ENCODE measurements around the gene ITPR1.
A peak's percentile ranks its signal among the peaks of the same experiment; 100 is the strongest.
"Not testable (repeated sequence)": the region's sequence is repeated elsewhere in the genome, so short reads cannot be mapped to it uniquely, and the experiment has no call there.

Gene ITPR1

DNA sequence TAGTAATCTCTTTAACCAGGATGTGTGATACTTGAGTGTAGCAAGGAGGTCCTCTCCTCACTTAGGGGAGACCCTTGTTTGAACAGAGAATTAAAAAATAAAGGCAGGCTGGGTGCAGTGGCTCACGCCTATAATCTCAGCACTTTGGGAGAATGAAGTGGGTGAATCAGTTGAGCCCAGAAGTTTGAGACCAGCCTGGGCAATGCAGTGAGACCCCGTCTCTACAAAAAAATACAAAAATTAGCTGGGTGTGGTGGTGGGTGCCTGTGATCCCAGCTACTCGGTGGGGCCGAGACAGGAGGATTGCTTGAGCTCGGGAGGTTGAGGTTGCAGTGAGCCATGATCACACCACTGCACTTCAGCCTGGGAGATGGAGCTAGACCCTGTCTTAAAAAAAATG is 105.1 kb downstream of the ITPR1 start:
- intact Hi-C loops (cut with micrococcal nuclease): not testable (repeated sequence)

DNA sequence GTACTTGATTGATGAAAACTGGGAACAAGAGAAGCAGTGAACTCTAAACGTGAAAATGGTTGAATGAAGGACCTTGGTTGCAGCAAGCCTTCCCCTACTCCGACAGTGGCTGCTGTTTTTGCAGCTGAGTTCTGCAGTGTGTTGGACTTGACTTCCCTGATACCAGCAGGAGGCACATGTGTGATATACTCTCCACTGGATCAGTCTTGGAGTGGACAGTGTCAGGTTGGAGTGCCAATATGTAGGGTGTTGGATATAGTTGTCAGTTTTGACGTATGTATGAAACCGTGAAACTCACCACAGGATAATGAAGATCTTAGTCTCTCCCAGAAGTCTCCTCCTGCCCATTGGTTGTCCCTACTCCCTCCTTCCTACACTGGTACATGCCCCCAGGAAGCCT is 106.5 kb downstream of the ITPR1 start:
- Mint-ChIP-seq H3K27me3 (no peaks in the 10 kb centered on the region), H3K9me3 (no peaks in the 10 kb centered on the region), H3K4me1 (ENCODE audit: low read depth) (peaks cover 27% of the 10 kb centered on the region), H3K27ac (peak overlapping the region; percentile 1), H3K36me3 (ENCODE audit: low read depth) (no peaks in the 10 kb centered on the region), H3K4me3 (no peak overlapping the region)
- intact Hi-C loops (cut with micrococcal nuclease): no loop called here

More for the DNA sequence above, 105.1 kb downstream of the ITPR1 start:
- not testable (repeated sequence) for H3K27ac Mint-ChIP-seq; H3K27me3 Mint-ChIP-seq; H3K4me3 Mint-ChIP-seq; H3K9me3 Mint-ChIP-seq; H3K36me3 Mint-ChIP-seq (ENCODE audit: low read depth)
- peaks cover 16% of the 10 kb centered on the region for H3K4me1 Mint-ChIP-seq (ENCODE audit: low read depth)

DNA sequence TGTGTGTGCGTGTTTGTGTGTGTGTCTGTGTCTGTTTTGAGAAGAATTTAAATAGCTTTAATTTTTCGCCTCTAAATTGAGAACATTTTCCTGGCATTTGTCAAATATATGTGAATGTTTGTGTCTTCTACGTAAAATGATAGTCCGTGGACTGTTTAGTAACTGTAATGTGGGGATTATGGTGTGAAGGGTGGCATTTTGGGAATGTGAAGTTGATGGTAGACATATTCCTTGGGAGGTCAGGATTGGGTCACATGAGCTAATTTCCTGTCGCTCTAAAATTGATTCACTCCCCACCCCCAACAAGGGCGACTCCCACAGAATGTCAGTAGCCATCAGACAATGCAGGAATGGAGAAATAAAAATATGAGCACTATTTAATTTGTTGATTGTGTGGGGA is 107.3 kb downstream of the ITPR1 start:
- H3K36me3 Mint-ChIP-seq (ENCODE audit: low read depth): no peaks in the 10 kb centered on the region

DNA sequence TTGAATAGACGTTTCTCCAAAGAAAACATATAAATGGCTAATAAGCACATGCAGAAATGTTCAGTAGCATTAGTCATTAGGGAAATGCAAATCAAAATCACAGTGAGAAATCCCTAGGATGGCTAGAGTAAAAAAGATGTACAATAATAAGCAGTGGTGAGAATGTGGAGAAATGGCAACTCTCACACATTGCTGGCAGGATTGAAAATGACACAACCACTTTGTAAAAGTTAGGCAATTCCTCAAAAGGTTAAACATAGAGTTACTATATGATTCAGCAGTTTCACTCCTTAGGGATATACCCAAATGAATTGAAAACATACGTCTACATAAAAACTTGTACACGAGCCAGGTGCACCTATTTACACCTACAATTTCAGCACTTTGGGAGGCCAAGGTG is 108.7 kb downstream of the ITPR1 start:
- H3K36me3 Mint-ChIP-seq (ENCODE audit: low read depth): no peaks in the 10 kb centered on the region
- H3K4me3 Mint-ChIP-seq: no peak overlapping the region
- no peaks in the 10 kb centered on the region for H3K9me3 Mint-ChIP-seq
- H3K4me1 Mint-ChIP-seq (ENCODE audit: low read depth): peaks cover 27% of the 10 kb centered on the region
- H3K27me3 Mint-ChIP-seq: no peaks in the 10 kb centered on the region
- intact Hi-C loops (cut with micrococcal nuclease): no loop called here
- no peak overlapping the region for H3K27ac Mint-ChIP-seq

More for the DNA sequence above, 107.3 kb downstream of the ITPR1 start:
- Mint-ChIP-seq H3K27ac (peak overlapping the region; percentile 1), H3K27me3 (no peaks in the 10 kb centered on the region), H3K9me3 (no peaks in the 10 kb centered on the region), H3K4me1 (ENCODE audit: low read depth) (peaks cover 27% of the 10 kb centered on the region), H3K4me3 (no peak overlapping the region)
- intact Hi-C loops (cut with micrococcal nuclease): no loop called here

DNA sequence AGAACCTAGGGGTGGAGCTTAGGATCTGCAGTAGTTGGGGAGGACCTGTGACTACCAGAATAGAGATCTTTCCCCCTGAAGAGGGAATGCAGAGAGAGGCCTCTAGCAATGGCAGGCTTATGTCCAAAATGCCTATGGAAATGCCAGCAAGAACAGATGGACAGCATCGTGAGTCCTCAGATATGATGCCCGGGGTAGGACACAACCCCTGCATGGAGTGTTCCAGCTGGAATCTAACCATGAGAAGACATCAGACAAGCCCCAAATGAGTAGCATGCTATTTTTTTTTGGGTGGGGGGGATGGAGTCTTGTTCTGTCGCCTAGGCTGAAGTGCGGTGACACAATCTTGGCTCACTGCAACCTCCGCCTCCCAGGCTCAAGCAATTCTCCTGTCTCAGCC is 111.5 kb downstream of the ITPR1 start:
- Mint-ChIP-seq H3K4me3 (no peak overlapping the region), H3K4me1 (ENCODE audit: low read depth) (peaks cover 27% of the 10 kb centered on the region), H3K27me3 (no peaks in the 10 kb centered on the region), H3K36me3 (ENCODE audit: low read depth) (no peaks in the 10 kb centered on the region), H3K9me3 (no peaks in the 10 kb centered on the region), H3K27ac (no peak overlapping the region)
- intact Hi-C loops (cut with micrococcal nuclease): no loop called here

DNA sequence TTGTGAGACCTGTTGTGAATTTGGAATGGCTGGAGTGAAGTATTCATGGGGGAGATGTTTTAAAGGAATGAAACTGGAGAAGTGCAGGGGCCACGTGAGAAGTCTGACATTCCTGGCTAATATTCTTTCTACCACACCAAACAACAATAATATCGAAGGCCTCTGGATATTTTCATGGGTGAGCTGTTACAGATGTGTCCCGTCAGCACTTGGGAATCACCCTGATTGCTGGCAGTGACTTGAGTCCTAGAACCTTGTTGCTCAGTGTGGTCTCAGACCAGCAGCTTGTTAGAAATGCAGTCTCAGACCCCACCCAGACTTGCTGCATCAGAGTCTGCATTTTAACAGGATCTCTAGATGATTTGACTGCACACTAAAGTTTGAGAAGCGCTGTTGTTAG is 113.8 kb downstream of the ITPR1 start:
- intact Hi-C loops (cut with micrococcal nuclease): no loop called here
- Mint-ChIP-seq H3K27ac (no peak overlapping the region), H3K4me1 (ENCODE audit: low read depth) (peaks cover 23% of the 10 kb centered on the region), H3K9me3 (no peaks in the 10 kb centered on the region), H3K4me3 (no peak overlapping the region), H3K27me3 (no peaks in the 10 kb centered on the region), H3K36me3 (ENCODE audit: low read depth) (no peaks in the 10 kb centered on the region)

DNA sequence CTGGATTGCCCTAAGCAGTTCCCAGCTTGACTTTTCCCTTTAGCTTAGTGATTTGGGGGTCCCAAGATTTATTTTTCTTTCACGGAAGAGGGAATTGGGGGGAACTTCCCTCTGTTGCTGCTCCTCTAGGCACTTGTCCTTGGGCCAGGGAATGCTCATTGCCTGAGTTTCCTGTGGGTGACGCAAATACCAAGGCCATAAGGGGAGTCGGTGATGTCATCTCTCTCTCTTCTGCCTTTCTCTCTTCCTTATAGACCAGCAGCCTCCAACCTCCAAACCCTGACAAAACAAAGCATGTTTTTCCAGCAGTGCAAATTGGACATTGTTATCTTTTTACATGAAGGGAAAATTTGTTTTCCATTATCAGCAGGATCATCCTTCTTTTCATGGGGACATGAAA is 120.2 kb downstream of the ITPR1 start:
- Mint-ChIP-seq H3K36me3 (ENCODE audit: low read depth) (no peaks in the 10 kb centered on the region), H3K4me3 (no peak overlapping the region), H3K27me3 (no peaks in the 10 kb centered on the region), H3K4me1 (ENCODE audit: low read depth) (peaks cover 11% of the 10 kb centered on the region), H3K27ac (no peak overlapping the region), H3K9me3 (peaks cover 9% of the 10 kb centered on the region)
- intact Hi-C loops (cut with micrococcal nuclease): no loop called here

DNA sequence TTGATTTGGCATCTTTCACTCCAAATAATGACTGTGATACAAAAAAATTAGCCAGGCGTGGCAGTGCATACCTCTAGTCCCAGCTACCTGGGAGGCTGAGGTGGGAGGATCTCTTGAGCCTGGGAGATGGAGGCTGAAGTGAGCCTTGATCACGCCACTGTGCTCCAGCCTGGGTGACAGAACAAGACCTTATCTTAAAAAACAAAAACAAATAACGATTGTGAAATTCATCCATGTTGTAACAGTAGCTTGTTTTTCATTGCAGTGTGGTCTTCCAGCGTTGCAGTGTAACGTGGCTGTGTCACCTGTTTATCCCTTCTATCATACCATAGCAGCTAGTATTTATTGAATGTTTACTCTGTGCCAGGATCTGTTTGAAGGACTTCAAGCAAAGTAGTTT is 120.9 kb downstream of the ITPR1 start:
- Mint-ChIP-seq H3K36me3 (ENCODE audit: low read depth) (no peaks in the 10 kb centered on the region), H3K27ac (no peak overlapping the region), H3K9me3 (peaks cover 9% of the 10 kb centered on the region), H3K4me3 (no peak overlapping the region), H3K27me3 (no peaks in the 10 kb centered on the region), H3K4me1 (ENCODE audit: low read depth) (peaks cover 12% of the 10 kb centered on the region)
- intact Hi-C loops (cut with micrococcal nuclease): no loop called here

DNA sequence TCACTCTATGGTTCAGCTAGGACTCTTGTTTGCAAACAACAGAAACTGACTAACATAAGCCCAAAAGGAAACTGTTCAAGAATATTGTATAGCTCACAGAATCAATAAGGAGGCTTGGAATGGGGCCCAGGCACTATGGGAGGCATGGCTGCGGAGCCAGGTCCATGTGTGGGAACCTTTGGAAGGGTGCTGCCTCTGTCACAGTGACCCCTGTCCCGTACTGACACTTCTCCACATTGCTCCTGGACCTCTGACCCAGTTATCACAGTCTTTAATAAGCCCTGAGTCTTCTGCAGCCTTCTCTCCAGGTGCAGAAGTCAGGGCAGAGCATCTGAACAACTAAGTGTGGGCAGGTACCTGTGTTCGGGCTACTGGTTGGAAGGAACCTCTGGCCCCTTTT is 121.8 kb downstream of the ITPR1 start:
- H3K36me3 Mint-ChIP-seq (ENCODE audit: low read depth): no peaks in the 10 kb centered on the region
- H3K27me3 Mint-ChIP-seq: no peaks in the 10 kb centered on the region
- intact Hi-C loops (cut with micrococcal nuclease): no loop called here
- H3K4me3 Mint-ChIP-seq: no peak overlapping the region
- peaks cover 17% of the 10 kb centered on the region for H3K4me1 Mint-ChIP-seq (ENCODE audit: low read depth)
- H3K9me3 Mint-ChIP-seq: peaks cover 9% of the 10 kb centered on the region
- H3K27ac Mint-ChIP-seq: no peak overlapping the region

DNA sequence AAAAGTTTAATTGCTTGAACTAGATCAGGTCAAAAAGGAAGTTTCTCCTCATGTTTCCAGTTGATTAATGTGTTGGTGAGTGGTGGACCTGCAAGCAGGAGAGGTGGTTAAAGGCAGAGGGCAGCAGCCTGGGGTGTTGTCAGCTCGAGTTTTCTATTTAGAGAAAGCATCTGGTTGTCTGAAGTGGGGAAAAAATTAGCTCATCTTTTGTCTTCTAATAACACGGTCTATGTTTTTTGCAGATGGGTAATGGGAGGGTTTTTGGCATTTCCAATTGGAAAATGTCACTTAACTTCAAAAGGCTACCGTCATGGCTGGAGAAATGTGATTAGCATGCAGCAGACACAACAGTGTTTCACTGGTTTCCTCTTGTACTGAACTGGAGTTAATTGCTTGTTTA is 122.6 kb downstream of the ITPR1 start:
- Mint-ChIP-seq H3K36me3 (ENCODE audit: low read depth) (peaks cover 2% of the 10 kb centered on the region), H3K27ac (no peak overlapping the region), H3K4me1 (ENCODE audit: low read depth) (peaks cover 23% of the 10 kb centered on the region), H3K4me3 (no peak overlapping the region), H3K27me3 (no peaks in the 10 kb centered on the region), H3K9me3 (peaks cover 10% of the 10 kb centered on the region)
- intact Hi-C loops (cut with micrococcal nuclease): no loop called here

DNA sequence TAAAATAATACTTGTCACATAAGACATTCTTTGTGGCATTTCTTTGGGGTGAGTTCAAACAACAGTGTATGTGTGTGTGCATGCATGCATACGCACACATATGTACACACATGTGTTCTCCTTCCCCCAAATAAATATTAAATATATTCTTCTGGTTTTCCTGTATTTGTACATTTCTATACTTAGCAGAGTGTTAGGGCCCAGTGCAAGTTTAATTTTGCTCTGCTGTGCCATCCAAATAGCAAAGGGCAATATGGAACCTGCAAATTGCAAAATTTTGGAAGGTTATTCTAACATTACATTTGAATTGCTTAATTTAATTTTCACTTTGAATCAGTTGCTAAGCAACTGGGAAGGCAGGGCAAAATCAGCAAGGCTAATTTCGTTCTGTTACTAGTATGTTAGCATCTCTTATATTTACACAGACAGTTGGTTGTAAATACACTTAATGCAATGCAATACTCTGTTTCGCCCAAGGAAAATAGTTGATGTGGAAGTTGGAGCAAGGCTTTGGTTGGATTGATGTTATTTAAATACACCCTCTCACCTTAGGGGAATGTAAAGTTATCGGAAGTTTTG is 130.4 kb downstream of the ITPR1 start:
- peaks cover 31% of the 10 kb centered on the region for H3K4me1 Mint-ChIP-seq (ENCODE audit: low read depth)
- no peaks in the 10 kb centered on the region for H3K27me3 Mint-ChIP-seq
- no peak overlapping the region for H3K27ac Mint-ChIP-seq
- peaks cover 8% of the 10 kb centered on the region for H3K9me3 Mint-ChIP-seq
- intact Hi-C loops (cut with micrococcal nuclease): no loop called here
- H3K36me3 Mint-ChIP-seq (ENCODE audit: low read depth): peaks cover 13% of the 10 kb centered on the region
- no peak overlapping the region for H3K4me3 Mint-ChIP-seq

DNA sequence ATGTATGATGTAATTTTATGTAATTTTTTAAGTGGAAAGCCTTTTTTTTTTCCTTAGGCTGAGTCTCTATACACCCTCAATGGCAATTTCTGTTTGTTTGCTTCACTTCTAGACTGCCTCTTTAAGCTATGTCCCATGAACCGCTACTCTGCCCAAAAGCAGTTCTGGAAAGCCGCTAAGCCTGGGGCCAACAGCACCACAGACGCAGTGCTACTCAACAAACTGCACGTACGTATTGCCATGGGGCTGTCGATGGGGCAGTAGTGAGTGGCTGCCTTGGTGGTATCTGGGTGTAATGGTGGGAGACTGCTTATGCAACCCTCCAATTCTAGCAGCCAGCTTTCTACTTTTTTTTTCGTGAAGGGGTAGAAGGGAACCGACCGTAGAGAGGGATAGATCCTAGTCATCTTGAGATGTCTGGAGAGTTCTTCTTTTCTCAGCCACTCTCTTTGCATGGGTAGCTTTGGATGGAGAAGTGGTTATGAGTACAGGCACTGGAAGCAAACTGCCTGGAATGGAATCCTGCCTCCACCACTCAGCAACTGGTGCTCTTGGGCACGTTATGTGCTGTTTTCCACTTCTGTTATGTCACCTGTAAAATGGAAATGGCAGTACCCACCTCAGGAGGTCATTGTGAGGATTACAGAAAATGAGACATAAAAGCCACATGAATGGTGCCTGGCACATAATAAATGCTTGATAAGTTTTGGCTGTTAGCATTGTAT is 134.7 kb downstream of the ITPR1 start:
- peak overlapping the region; percentile 18 for H3K27ac Mint-ChIP-seq
- H3K36me3 Mint-ChIP-seq (ENCODE audit: low read depth): peaks cover 7% of the 10 kb centered on the region

DNA sequence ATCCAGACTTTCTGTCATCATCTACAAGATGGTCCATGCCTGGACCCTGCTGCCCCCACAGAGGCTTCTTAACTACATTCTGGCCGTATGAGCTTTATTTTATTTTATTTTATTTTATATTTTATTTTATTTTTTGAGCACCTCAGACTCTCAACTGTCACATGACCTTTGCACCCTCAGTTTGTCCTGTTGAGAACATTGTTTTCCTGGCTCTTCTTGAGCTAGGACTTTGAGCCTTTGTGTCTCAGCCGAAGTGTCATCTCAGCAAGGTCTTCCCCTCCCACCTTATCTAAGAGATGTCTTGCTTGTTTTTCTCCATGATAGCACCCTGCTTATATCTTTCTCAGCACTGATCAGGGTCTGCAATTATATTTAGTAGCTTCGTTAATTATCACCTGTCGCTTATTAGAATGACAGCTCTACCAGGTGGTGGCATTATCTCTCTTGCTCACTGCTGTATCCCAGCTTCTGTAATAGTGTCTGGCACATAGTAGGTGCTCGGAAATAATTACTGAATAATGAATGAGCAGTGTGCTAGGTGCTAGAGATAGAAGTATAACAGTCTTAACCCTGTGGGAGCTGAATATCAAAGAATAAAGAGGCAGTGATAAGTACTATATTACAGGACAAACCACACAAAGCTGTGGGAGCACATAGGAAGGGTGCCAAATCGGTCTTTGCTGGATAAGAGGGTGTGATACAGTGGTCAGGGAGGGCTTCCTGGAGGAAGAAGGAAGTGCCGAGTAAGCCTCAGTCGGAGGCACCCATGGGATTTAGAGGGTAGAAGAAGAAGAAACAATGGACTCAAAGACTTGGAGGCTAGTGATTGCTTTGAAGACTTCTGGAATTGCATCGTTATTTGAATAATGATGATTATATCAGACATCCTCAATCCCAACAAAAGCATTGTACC is 136.2 kb downstream of the ITPR1 start:
- H3K36me3 Mint-ChIP-seq (ENCODE audit: low read depth): peaks cover 7% of the 10 kb centered on the region
- H3K9me3 Mint-ChIP-seq: no peaks in the 10 kb centered on the region
- intact Hi-C loops (cut with micrococcal nuclease): loop anchor here (5.0 kb wide), 1 partner anchor 112 kb away; no protein-coding TSS in a partner anchor
- H3K27ac Mint-ChIP-seq: peak overlapping the region; percentile 33
- H3K27me3 Mint-ChIP-seq: no peaks in the 10 kb centered on the region
- peaks cover 30% of the 10 kb centered on the region for H3K4me1 Mint-ChIP-seq (ENCODE audit: low read depth)
- H3K4me3 Mint-ChIP-seq: no peak overlapping the region

More for the DNA sequence above, 134.7 kb downstream of the ITPR1 start:
- H3K27me3 Mint-ChIP-seq: no peaks in the 10 kb centered on the region
- no peak overlapping the region for H3K4me3 Mint-ChIP-seq
- H3K4me1 Mint-ChIP-seq (ENCODE audit: low read depth): peaks cover 22% of the 10 kb centered on the region
- intact Hi-C loops (cut with micrococcal nuclease): no loop called here
- H3K9me3 Mint-ChIP-seq: no peaks in the 10 kb centered on the region

All from dendritic cell treated with granulocyte-macrophage colony-stimulating factor and Interleukin-4, amounts not matched to agents 40 ng/mL and 50 ng/mL, for 4 days (primary cell).